ENCODE data around the gene SOX13. TPM values are rescaled to one million over a fixed set of nuclear protein-coding genes. Genes with fewer than 3 reads are reported as not detected.

The SOX13 gene
- total RNA-seq, result 4.6 and 5.4 TPM in 2 replicates

DNA sequence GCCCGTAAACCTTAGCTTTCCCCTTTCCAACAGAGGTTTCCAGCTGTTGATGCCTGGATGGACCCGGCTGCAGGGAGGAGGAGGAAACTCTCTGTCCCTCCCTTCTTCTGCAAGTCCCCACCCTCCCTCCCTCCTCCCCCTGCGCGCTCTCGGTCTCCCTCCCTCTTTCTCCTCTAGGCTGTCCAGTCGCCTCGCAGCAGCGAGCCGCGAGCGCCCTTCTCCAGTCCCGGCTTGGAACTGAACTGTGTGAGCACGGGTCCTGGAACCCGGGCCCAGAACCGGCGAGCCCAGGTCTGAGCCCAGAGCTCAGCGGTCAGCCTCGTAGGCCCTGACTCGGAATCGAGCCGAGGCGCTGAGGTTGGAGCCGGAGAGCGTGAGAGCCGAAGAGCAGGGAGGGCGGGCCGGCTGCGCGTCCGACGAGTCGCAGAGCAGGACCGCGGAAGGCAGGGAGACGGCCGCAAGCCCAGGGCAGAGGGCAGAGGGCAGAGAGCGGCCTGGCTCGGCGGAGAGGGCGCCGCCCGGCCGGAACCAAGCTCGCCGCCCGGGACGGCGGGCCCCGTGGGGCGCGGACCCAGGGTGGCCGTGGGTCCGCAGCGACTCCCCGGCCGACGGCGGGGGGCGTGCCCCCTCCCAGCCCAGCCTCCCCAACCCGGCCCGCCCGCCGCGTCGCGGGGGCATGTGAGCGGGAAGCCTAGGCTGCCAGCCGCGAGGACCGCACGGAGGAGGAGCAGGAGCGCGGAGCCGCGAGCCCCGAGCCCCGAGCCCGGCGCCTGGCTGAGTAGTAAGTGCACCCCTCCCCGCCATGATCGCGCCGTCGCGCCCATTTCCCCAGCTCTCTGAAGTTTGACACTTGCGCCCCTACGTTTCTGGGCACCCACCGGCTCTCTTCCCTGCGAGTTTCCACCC, at the start of gene SOX13:
SOX13 (plus strand) TSS at position 185 of the 906 bp plus-strand sequence. CDS start 39,801 bp downstream, outside the sequence.

GRCh38 chr1:204151552-204152309, 78.8 kb downstream of the SOX13 start, which contains the start of gene ETNK2:
Gene ETNK2 (minus strand): TSS chr1:204152044. CDS start chr1:204151852, 192 bp downstream.

DNA sequence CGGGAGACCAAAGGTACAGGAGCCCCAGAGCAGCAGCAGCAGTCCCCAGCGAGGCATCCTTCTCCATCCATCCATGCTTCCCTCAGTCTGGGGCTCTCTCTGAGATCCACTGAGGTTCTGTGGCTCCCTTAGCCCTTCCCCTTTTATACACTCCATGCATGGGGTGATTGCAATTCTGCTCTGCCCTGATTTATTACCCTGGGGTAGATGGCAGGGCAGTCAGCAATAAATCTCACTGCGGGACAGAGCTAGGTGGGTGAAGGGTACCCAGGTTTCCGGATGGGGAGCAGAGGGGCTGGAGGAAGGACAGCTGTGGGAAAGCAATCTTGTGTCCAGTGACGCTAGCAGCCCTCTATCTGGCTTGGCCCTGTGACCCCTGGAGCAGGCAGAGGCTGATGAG, 93.3 kb downstream of the SOX13 start, which contains the start of gene REN:
REN (minus strand) TSS at position 119 of the 400 bp plus-strand sequence; CDS start at position 75, 44 bp downstream.

Other genes with a start within 250 kb of the SOX13 start
- 30.1 and 48.6 TPM in 2 replicates for gene SNRPE, start 211.5 kb upstream of the SOX13 start, total RNA-seq
- 3.1 and 3.4 TPM in 2 replicates for gene ETNK2, start 78.9 kb downstream of the SOX13 start, total RNA-seq
- gene REN, start 93.2 kb downstream of the SOX13 start, total RNA-seq, result 0.29 and 0.66 TPM in 2 replicates
- gene KISS1, start 123.4 kb downstream of the SOX13 start, total RNA-seq, result not detected in 2 replicates
- not detected in 2 replicates for gene GOLT1A, start 140.9 kb downstream of the SOX13 start, total RNA-seq

Measured in placental pericyte (primary cell).